ENCODE measurements around the gene SLC34A1. TPM values are rescaled to one million over a fixed set of nuclear protein-coding genes. Genes with fewer than 3 reads are reported as not detected.
A peak's percentile ranks its signal among the peaks of the same experiment; 100 is the strongest.

Gene SLC34A1
- total RNA-seq, 1 experiment from 2014 or later: 0.19 TPM

GRCh38 chr5:177430972-177431316 is 46.7 kb downstream of the SLC34A1 start:
- DNase-seq: no peak
- CTCF ChIA-PET: no interaction called here
- Mint-ChIP-seq H3K27ac (ENCODE audit: unreplicated experiment) (no peak overlapping the region), H3K4me1 (ENCODE audit: low read depth, unreplicated experiment) (peaks cover 22% of the 10 kb centered on the region), H3K36me3 (ENCODE audit: insufficient read depth, unreplicated experiment) (peaks cover 76% of the 10 kb centered on the region), H3K4me3 (ENCODE audit: low read depth, unreplicated experiment) (no peak overlapping the region), H3K9me3 (ENCODE audit: low read depth, unreplicated experiment) (no peaks in the 10 kb centered on the region), H3K27me3 (ENCODE audit: unreplicated experiment) (peaks cover 9% of the 10 kb centered on the region)
- intact Hi-C loops (cut with micrococcal nuclease; ENCODE audit: unreplicated experiment): no loop called here
- no peak for TF ChIP-seq CTCF (IDR thresholded peaks at IDR 0.05; ENCODE audit: unreplicated experiment)
- BruUV-seq (replicated peaks): no TSS peak

- Mint-ChIP-seq H3K4me3 (ENCODE audit: low read depth, unreplicated experiment) (no peak overlapping the region), H3K27ac (ENCODE audit: unreplicated experiment) (no peak overlapping the region), H3K36me3 (ENCODE audit: insufficient read depth, unreplicated experiment) (peaks cover 75% of the 10 kb centered on the region), H3K4me1 (ENCODE audit: low read depth, unreplicated experiment) (peaks cover 16% of the 10 kb centered on the region), H3K27me3 (ENCODE audit: unreplicated experiment) (peaks cover 3% of the 10 kb centered on the region), H3K9me3 (ENCODE audit: low read depth, unreplicated experiment) (no peaks in the 10 kb centered on the region)
- intact Hi-C loops (cut with micrococcal nuclease; ENCODE audit: unreplicated experiment): no loop called here
- BruUV-seq (replicated peaks): no TSS peak
- no peak for TF ChIP-seq CTCF (IDR thresholded peaks at IDR 0.05; ENCODE audit: unreplicated experiment)
- no peak for DNase-seq
- CTCF ChIA-PET: interaction anchor here (0.6 kb wide), 1 partner anchor 13 kb away, joined by 3 read pairs; no protein-coding TSS in a partner anchor
Measured at GRCh38 chr5:177431317-177432142, 47.3 kb downstream of the SLC34A1 start.

- CTCF ChIA-PET: interaction anchor here (0.6 kb wide), 1 partner anchor 12 kb away, joined by 3 read pairs; no protein-coding TSS in a partner anchor
- TF ChIP-seq CTCF (IDR thresholded peaks at IDR 0.05; ENCODE audit: unreplicated experiment): no peak
- no peak overlapping the region for H3K27ac Mint-ChIP-seq (ENCODE audit: unreplicated experiment)
- H3K4me1 Mint-ChIP-seq (ENCODE audit: low read depth, unreplicated experiment): peaks cover 22% of the 10 kb centered on the region
- no TSS peak for BruUV-seq (replicated peaks)
- H3K4me3 Mint-ChIP-seq (ENCODE audit: low read depth, unreplicated experiment): no peak overlapping the region
- no peaks in the 10 kb centered on the region for H3K27me3 Mint-ChIP-seq (ENCODE audit: unreplicated experiment)
- H3K36me3 Mint-ChIP-seq (ENCODE audit: insufficient read depth, unreplicated experiment): peaks cover 73% of the 10 kb centered on the region
- intact Hi-C loops (cut with micrococcal nuclease; ENCODE audit: unreplicated experiment): no loop called here
- no peak for DNase-seq
- H3K9me3 Mint-ChIP-seq (ENCODE audit: low read depth, unreplicated experiment): no peaks in the 10 kb centered on the region
Measured at GRCh38 chr5:177432143-177432838, 48.1 kb downstream of the SLC34A1 start.

GRCh38 chr5:177432839-177433657 is 48.8 kb downstream of the SLC34A1 start:
- intact Hi-C loops (cut with micrococcal nuclease; ENCODE audit: unreplicated experiment): no loop called here
- Mint-ChIP-seq H3K4me3 (ENCODE audit: low read depth, unreplicated experiment) (no peak overlapping the region), H3K4me1 (ENCODE audit: low read depth, unreplicated experiment) (peaks cover 22% of the 10 kb centered on the region), H3K27ac (ENCODE audit: unreplicated experiment) (peak overlapping the region; percentile 36), H3K9me3 (ENCODE audit: low read depth, unreplicated experiment) (no peaks in the 10 kb centered on the region), H3K27me3 (ENCODE audit: unreplicated experiment) (no peaks in the 10 kb centered on the region), H3K36me3 (ENCODE audit: insufficient read depth, unreplicated experiment) (peaks cover 73% of the 10 kb centered on the region)
- BruUV-seq (replicated peaks): no TSS peak
- no peak for TF ChIP-seq CTCF (IDR thresholded peaks at IDR 0.05; ENCODE audit: unreplicated experiment)
- CTCF ChIA-PET: interaction anchor here (1.3 kb wide), 1 partner anchor 11 kb away, joined by 3 read pairs; no protein-coding TSS in a partner anchor
- DNase-seq: no peak

Measured in Calu3 (cell line).